Nephron (organoid): ENCODE results near the gene SPEG.

Source experiments
- H3K27ac Mint-ChIP-seq, 3 experiments: 2 replicates each; pipeline ENCODE4 v1.8.0; 2020; ENCODE audit warnings: mixed read lengths in 3 of 3, mild to moderate bottlenecking in 2 of 3, moderate library complexity in 1 of 3
- H3K27me3 Mint-ChIP-seq: 2 replicates; pipeline ENCODE4 v1.8.0; 2021; ENCODE audit warnings: low read depth, mild to moderate bottlenecking, moderate library complexity, mixed read lengths
- H3K36me3 Mint-ChIP-seq: 2 replicates; pipeline ENCODE4 v1.8.0; 2020; ENCODE audit warnings: low read depth, mixed read lengths
- H3K4me1 Mint-ChIP-seq: 2 replicates; pipeline ENCODE4 v1.8.0; 2020; ENCODE audit warnings: mixed read lengths
- H3K4me3 Mint-ChIP-seq, 3 experiments: 2 replicates each; pipeline ENCODE4 v1.8.0; 2020; ENCODE audit warnings: mild to moderate bottlenecking in 3 of 3, mixed read lengths in 3 of 3, moderate library complexity in 2 of 3
- H3K9me3 Mint-ChIP-seq: 2 replicates; pipeline ENCODE4 v1.8.0; 2020; ENCODE audit warnings: mixed read lengths
- CTCF ChIP-seq, 3 experiments: fragments of 200-600 bp; sonication (generic); IDR thresholded peaks; one replicate each; pipeline ENCODE4 v1.5.0; 2021; ENCODE audit warnings: antibody characterized with exemption in 3 of 3; ENCODE audit not compliant: unreplicated experiment in 3 of 3

Gene SPEG

GRCh38 chr2:219536967-219537366, 102.3 kb downstream of the SPEG start:
- H3K9me3 Mint-ChIP-seq, result no peaks in the 10 kb centered on the region
- H3K36me3 Mint-ChIP-seq, result peaks cover 12% of the 10 kb centered on the region
- no peak overlapping the region for H3K4me3 Mint-ChIP-seq

GRCh38 chr2:219537657-219538488, 103.2 kb downstream of the SPEG start:
- Mint-ChIP-seq H3K4me1 (peaks cover 21% of the 10 kb centered on the region), H3K27me3 (peaks cover 4% of the 10 kb centered on the region), H3K27ac (peak overlapping the region in 1 of 3 experiments; percentile 80), H3K9me3 (no peaks in the 10 kb centered on the region), H3K4me3 (no peak overlapping the region), H3K36me3 (peaks cover 12% of the 10 kb centered on the region)
- no peak for TF ChIP-seq CTCF (IDR thresholded peaks at IDR 0.05; ENCODE audit: unreplicated experiment in 3 of 3)

More at GRCh38 chr2:219536967-219537366, 102.3 kb downstream of the SPEG start:
- H3K4me1 Mint-ChIP-seq, result peaks cover 12% of the 10 kb centered on the region
- no peak for TF ChIP-seq CTCF (IDR thresholded peaks at IDR 0.05; ENCODE audit: unreplicated experiment in 3 of 3)
- peaks cover 4% of the 10 kb centered on the region for H3K27me3 Mint-ChIP-seq
- H3K27ac Mint-ChIP-seq, result no peak overlapping the region

GRCh38 chr2:219538504-219538951, 103.9 kb downstream of the SPEG start:
- peaks cover 12% of the 10 kb centered on the region for H3K36me3 Mint-ChIP-seq
- H3K27ac Mint-ChIP-seq, result peak overlapping the region; percentile 73 to 82 (median 80)
- H3K27me3 Mint-ChIP-seq, result peaks cover 4% of the 10 kb centered on the region
- peak overlapping the region; percentile 59 to 66 (median 63) for H3K4me3 Mint-ChIP-seq
- no peak for TF ChIP-seq CTCF (IDR thresholded peaks at IDR 0.05; ENCODE audit: unreplicated experiment in 3 of 3)
- H3K9me3 Mint-ChIP-seq, result no peaks in the 10 kb centered on the region
- peaks cover 22% of the 10 kb centered on the region for H3K4me1 Mint-ChIP-seq

GRCh38 chr2:219538956-219539788, 104.5 kb downstream of the SPEG start:
- H3K4me3 Mint-ChIP-seq, result peak overlapping the region; percentile 59 to 66 (median 63)
- peaks cover 23% of the 10 kb centered on the region for H3K4me1 Mint-ChIP-seq
- H3K27ac Mint-ChIP-seq, result peak overlapping the region; percentile 73 to 82 (median 80)
- H3K9me3 Mint-ChIP-seq, result no peaks in the 10 kb centered on the region
- peaks cover 4% of the 10 kb centered on the region for H3K27me3 Mint-ChIP-seq
- TF ChIP-seq CTCF (IDR thresholded peaks at IDR 0.05; ENCODE audit: unreplicated experiment in 3 of 3), result no peak
- H3K36me3 Mint-ChIP-seq, result peaks cover 12% of the 10 kb centered on the region

- H3K27me3 Mint-ChIP-seq, result peaks cover 9% of the 10 kb centered on the region
- no peaks in the 10 kb centered on the region for H3K9me3 Mint-ChIP-seq
- no peak overlapping the region for H3K27ac Mint-ChIP-seq
- peaks cover 32% of the 10 kb centered on the region for H3K4me1 Mint-ChIP-seq
- peaks cover 12% of the 10 kb centered on the region for H3K36me3 Mint-ChIP-seq
- TF ChIP-seq CTCF (IDR thresholded peaks at IDR 0.05; ENCODE audit: unreplicated experiment in 3 of 3), result no peak
- peak overlapping the region in 1 of 3 experiments; percentile 34 for H3K4me3 Mint-ChIP-seq
Measured at GRCh38 chr2:219539926-219540678, 105.5 kb downstream of the SPEG start.
